Measurements from ENCODE around the gene PJVK. TPM values are rescaled to one million over a fixed set of nuclear protein-coding genes. Genes with fewer than 3 reads are reported as not detected.

Gene PJVK
- total and polyA plus RNA-seq, 10 of the 15 experiments (the other 5 are each of a cell fraction or from before 2014, with no cell fraction given) = 1.8 to 6.8 (median 3.2) TPM

GRCh38 chr2:178457390-178457886 is 6.3 kb downstream of the PJVK start:
- no TSS peak for BruUV-seq (replicated peaks)
- 91% methylated on average over 11 of the region's 11 CpGs for WGBS (ENCODE audit: insufficient coverage, insufficient replicate concordance, low lambda C conversion rate, missing lambda C conversion rate)
- no peaks in the 10 kb centered on the region for H3K4me1 ChIP-seq (ENCODE audit: control insufficient read depth, insufficient read depth, low read length)
- POLR2A ChIA-PET = interaction anchor here (0.7 to 1.0 kb wide), 2 partner anchors 14 to 59 kb away, joined by 3 to 4 read pairs; no protein-coding TSS in a partner anchor
- H3K36me3 ChIP-seq (ENCODE audit: control insufficient read depth in 2 of 2, insufficient read depth in 2 of 2, low read length in 1 of 2) = no peaks in the 10 kb centered on the region
- H4K20me1 ChIP-seq (ENCODE audit: control insufficient read depth, insufficient read depth) = no peaks in the 10 kb centered on the region
- CTCF ChIA-PET = interaction anchor here (0.7 to 1.5 kb wide), 4 partner anchors 10 to 226 kb away, joined by 3 to 4 read pairs (median 3); no protein-coding TSS in a partner anchor
- H3K4me2 ChIP-seq (ENCODE audit: control insufficient read depth, insufficient read depth) = no peak overlapping the region
- RAD21 ChIA-PET (ENCODE audit: unreplicated experiment) = interaction anchor here (0.8 kb wide), 1 partner anchor 43 kb away, joined by 4 read pairs; no protein-coding TSS in a partner anchor
- intact Hi-C loops (cut with micrococcal nuclease; ENCODE audit: unreplicated experiment) = no loop called here
- ATAC-seq (no peak), FAIRE-seq (no peak), DNase-seq (ENCODE audit: low read depth, low spot score) (no peak)
- H3K4me3 ChIP-seq = no peak overlapping the region
- H3K9ac ChIP-seq (ENCODE audit: control insufficient read depth, insufficient read depth, low read length) = no peak overlapping the region
- in situ Hi-C loops (cut with MboI) = no loop called here
- TF ChIP-seq FOXK2 (IDR thresholded peaks at IDR 0.05) (no peak), ATF7 (IDR thresholded peaks at IDR 0.05; ENCODE audit: low read depth) (no peak)
- H3K79me2 ChIP-seq (ENCODE audit: control insufficient read depth, insufficient read depth, low read length) = no peaks in the 10 kb centered on the region
- SMC1A ChIA-PET (ENCODE audit: uncharacterized antibody, unreplicated experiment) = interaction anchor here (0.6 to 2.0 kb wide), 6 partner anchors 10 to 79 kb away, joined by 3 to 5 read pairs (median 4); no protein-coding TSS in a partner anchor
- no peaks in the 10 kb centered on the region for H3K9me3 ChIP-seq (replicated peaks; ENCODE audit: control insufficient read depth, insufficient read depth, low read length)
- H2AFZ ChIP-seq (ENCODE audit: control insufficient read depth, low read depth, low read length) = no peak overlapping the region
- H3K27me3 ChIP-seq (replicated peaks in 1 of 2; ENCODE audit: control insufficient read depth in 2 of 2, insufficient read depth in 2 of 2, low read length in 1 of 2) = no peaks in the 10 kb centered on the region
- no peak overlapping the region for H3K27ac ChIP-seq (ENCODE audit: control insufficient read depth, insufficient read depth)

GRCh38 chr2:178469219-178469849 is 18.2 kb downstream of the PJVK start:
- ChIA-PET SMC1A (ENCODE audit: uncharacterized antibody, unreplicated experiment) (interaction anchor here (0.7 to 1.3 kb wide), 2 partner anchors 93 to 101 kb away, joined by 3 read pairs; no protein-coding TSS in a partner anchor), RAD21 (ENCODE audit: unreplicated experiment) (interaction anchor here (0.9 kb wide), 1 partner anchor 18 kb away, joined by 3 read pairs; the partner anchor contains the start of genes PJVK and PRKRA), CTCF (interaction anchor here (0.7 to 1.0 kb wide), 2 partner anchors 27 to 239 kb away, joined by 3 read pairs; no protein-coding TSS in a partner anchor), POLR2A (no interaction called here)
- no peaks in the 10 kb centered on the region for H4K20me1 ChIP-seq (ENCODE audit: control insufficient read depth, insufficient read depth)
- no peak overlapping the region for H3K4me2 ChIP-seq (ENCODE audit: control insufficient read depth, insufficient read depth)
- no peak overlapping the region for H2AFZ ChIP-seq (ENCODE audit: control insufficient read depth, low read depth, low read length)
- H3K4me1 ChIP-seq (ENCODE audit: control insufficient read depth, insufficient read depth, low read length) = no peaks in the 10 kb centered on the region
- ATAC-seq (no peak), DNase-seq (ENCODE audit: low read depth, low spot score) (no peak), FAIRE-seq (no peak)
- no peaks in the 10 kb centered on the region for H3K79me2 ChIP-seq (ENCODE audit: control insufficient read depth, insufficient read depth, low read length)
- peaks cover 0 to 2% of the 10 kb centered on the region in 2 experiments; a peak in 1 of 4 replicates for H3K36me3 ChIP-seq (ENCODE audit: control insufficient read depth in 2 of 2, insufficient read depth in 2 of 2, low read length in 1 of 2)
- H3K9me3 ChIP-seq (replicated peaks; ENCODE audit: control insufficient read depth, insufficient read depth, low read length) = no peaks in the 10 kb centered on the region
- intact Hi-C loops (cut with micrococcal nuclease; ENCODE audit: unreplicated experiment) = no loop called here
- H3K27ac ChIP-seq (ENCODE audit: control insufficient read depth, insufficient read depth) = no peak overlapping the region
- H3K4me3 ChIP-seq = no peak overlapping the region
- H3K9ac ChIP-seq (ENCODE audit: control insufficient read depth, insufficient read depth, low read length) = no peak overlapping the region
- no TSS peak for BruUV-seq (replicated peaks)
- in situ Hi-C loops (cut with MboI) = no loop called here
- 67% methylated on average over 7 of the region's 7 CpGs for WGBS (ENCODE audit: insufficient coverage, insufficient replicate concordance, low lambda C conversion rate, missing lambda C conversion rate)
- H3K27me3 ChIP-seq (replicated peaks in 1 of 2; ENCODE audit: control insufficient read depth in 2 of 2, insufficient read depth in 2 of 2, low read length in 1 of 2) = no peaks in the 10 kb centered on the region
- no peak for TF ChIP-seq ZBED1 (IDR thresholded peaks at IDR 0.05; ENCODE audit: borderline replicate concordance)
- no peak for TF ChIP-seq ZBTB4 (CRISPR knock-in tag; IDR thresholded peaks at IDR 0.05)
- TF ChIP-seq ZNF274 (IDR thresholded peaks at IDR 0.05; ENCODE audit: insufficient read depth, insufficient read length) = no peak
- TF ChIP-seq SMAD5 (IDR thresholded peaks at IDR 0.05; ENCODE audit: low read depth) = no peak
- no peak for TF ChIP-seq TAF1 (IDR thresholded peaks at IDR 0.05; ENCODE audit: borderline replicate concordance, low read depth, low read length)
- no peak for TF ChIP-seq PAX8 (IDR thresholded peaks at IDR 0.05)
- TF ChIP-seq YY1 (IDR thresholded peaks at IDR 0.05; ENCODE audit: low read depth, low read length) = no peak
- TF ChIP-seq BRCA1 (IDR thresholded peaks at IDR 0.05; ENCODE audit: low read depth, low read length) = no peak
